ENCODE results near the gene RASA4. TPM values are rescaled to one million over a fixed set of nuclear protein-coding genes. Genes with fewer than 3 reads are reported as not detected.
"Not testable (repeated sequence)": the region's sequence is repeated elsewhere in the genome, so short reads cannot be mapped to it uniquely, and the experiment has no call there.

RASA4 gene
- polyA plus RNA-seq, 4 donors: 24.2 to 31.1 (median 27.2) TPM

DNA sequence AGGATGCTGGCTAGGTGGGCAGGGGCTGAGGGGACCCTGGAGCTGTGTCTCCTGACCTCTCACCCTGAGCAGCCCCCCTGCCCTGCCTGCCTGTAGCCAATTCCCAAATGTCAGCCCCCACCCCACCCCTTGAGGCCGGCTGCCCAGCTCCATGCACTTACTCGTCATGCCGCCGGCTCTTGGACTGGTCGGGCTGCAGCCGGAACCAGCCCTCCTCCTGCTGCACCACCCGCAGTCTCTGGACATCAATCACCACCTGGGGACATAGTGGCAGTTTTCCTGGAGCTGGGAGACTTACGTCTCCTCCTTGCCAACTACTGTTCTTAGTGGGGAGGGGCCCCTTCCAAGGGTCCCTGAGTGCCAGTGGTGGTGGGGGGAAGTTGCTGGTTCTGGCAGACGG is 16.9 kb downstream of the RASA4 start:
- not testable (repeated sequence) for DNase-seq; FAIRE-seq; H3K4me1 ChIP-seq (ENCODE audit: control insufficient read depth in 3 of 3, insufficient read depth in 2 of 3, low read depth in 1 of 3, low read length in 2 of 3); H3K27me3 ChIP-seq (ENCODE audit: control insufficient read depth in 3 of 3, insufficient read depth in 3 of 3, low read length in 3 of 3); H3K36me3 ChIP-seq (ENCODE audit: control insufficient read depth in 3 of 3, insufficient read depth in 2 of 3, low read depth in 1 of 3, low read length in 3 of 3); H3K4me3 ChIP-seq (ENCODE audit: low read depth in 1 of 3, low read length in 3 of 3); H3K9me3 ChIP-seq (ENCODE audit: control insufficient read depth in 2 of 2, insufficient read depth in 1 of 2, low read depth in 1 of 2, low read length in 1 of 2); H3K27ac ChIP-seq (ENCODE audit: low read depth in 1 of 3, low read length in 2 of 3)
- WGBS, 3 donors: no CpG with 5 or more reads among the region's 9 CpGs

- 77 to 86% (median 79%) methylated on average over 3 to 4 of the region's 10 CpGs for WGBS, 3 donors
- FAIRE-seq, DNase-seq: not testable (repeated sequence)
These were observed 20.5 kb downstream of the RASA4 start for GRCh38 chr7:102596036-102596435.

GRCh38 chr7:102593637-102594334 is 22.8 kb downstream of the RASA4 start:
- not testable (repeated sequence) for DNase-seq; H3K9me3 ChIP-seq (ENCODE audit: control insufficient read depth in 2 of 2, insufficient read depth in 1 of 2, low read depth in 1 of 2, low read length in 1 of 2); FAIRE-seq

More at GRCh38 chr7:102596036-102596435, 20.5 kb downstream of the RASA4 start:
- not testable (repeated sequence) for H3K4me3 ChIP-seq (ENCODE audit: low read depth in 1 of 3, low read length in 3 of 3); H3K27me3 ChIP-seq (ENCODE audit: control insufficient read depth in 3 of 3, insufficient read depth in 3 of 3, low read length in 3 of 3); H3K4me1 ChIP-seq (ENCODE audit: control insufficient read depth in 3 of 3, insufficient read depth in 2 of 3, low read depth in 1 of 3, low read length in 2 of 3); H3K27ac ChIP-seq (ENCODE audit: low read depth in 1 of 3, low read length in 2 of 3); H3K9me3 ChIP-seq (ENCODE audit: control insufficient read depth in 2 of 2, insufficient read depth in 1 of 2, low read depth in 1 of 2, low read length in 1 of 2); H3K36me3 ChIP-seq (ENCODE audit: control insufficient read depth in 3 of 3, insufficient read depth in 2 of 3, low read depth in 1 of 3, low read length in 3 of 3)

DNA sequence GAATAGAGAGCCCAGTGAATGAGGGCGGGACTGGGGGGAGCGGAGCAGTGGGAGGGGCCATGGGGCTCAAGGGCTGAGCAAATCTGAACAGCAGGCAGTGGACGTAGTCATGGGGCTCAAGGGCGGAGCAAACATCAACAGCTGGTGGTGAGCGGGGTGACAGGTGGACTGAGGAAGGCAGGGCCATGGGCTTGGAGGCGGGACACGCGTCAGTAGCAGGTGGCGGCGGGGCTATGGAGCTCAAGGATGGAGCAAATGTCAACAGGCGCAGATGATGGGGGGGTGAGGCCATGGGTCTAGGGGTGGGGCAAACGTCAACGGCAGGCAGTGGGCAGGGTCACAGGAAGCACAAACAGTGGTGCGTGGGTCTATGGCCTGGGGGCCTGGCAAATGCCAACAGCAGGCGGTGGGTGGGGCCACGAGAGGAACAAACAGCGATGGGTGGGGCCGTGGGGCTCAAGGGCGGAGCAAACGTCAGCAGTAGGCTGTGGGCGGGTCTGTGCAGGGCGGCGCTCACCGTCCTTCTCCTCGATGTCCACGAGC is 24.0 kb downstream of the RASA4 start:
- not testable (repeated sequence) for H3K36me3 ChIP-seq (ENCODE audit: control insufficient read depth in 3 of 3, insufficient read depth in 2 of 3, low read depth in 1 of 3, low read length in 3 of 3); DNase-seq; H3K4me1 ChIP-seq (ENCODE audit: control insufficient read depth in 3 of 3, insufficient read depth in 2 of 3, low read depth in 1 of 3, low read length in 2 of 3); H3K27me3 ChIP-seq (ENCODE audit: control insufficient read depth in 3 of 3, insufficient read depth in 3 of 3, low read length in 3 of 3); H3K4me3 ChIP-seq (ENCODE audit: low read depth in 1 of 3, low read length in 3 of 3); H3K9me3 ChIP-seq (ENCODE audit: control insufficient read depth in 2 of 2, insufficient read depth in 1 of 2, low read depth in 1 of 2, low read length in 1 of 2); FAIRE-seq; H3K27ac ChIP-seq (ENCODE audit: low read depth in 1 of 3, low read length in 2 of 3)
- 9 to 26% (median 18%) methylated on average over 6 of the region's 26 CpGs for WGBS, 3 donors

More at GRCh38 chr7:102593637-102594334, 22.8 kb downstream of the RASA4 start:
- H3K4me1 ChIP-seq (ENCODE audit: control insufficient read depth in 3 of 3, insufficient read depth in 2 of 3, low read depth in 1 of 3, low read length in 2 of 3); H3K27me3 ChIP-seq (ENCODE audit: control insufficient read depth in 3 of 3, insufficient read depth in 3 of 3, low read length in 3 of 3); H3K36me3 ChIP-seq (ENCODE audit: control insufficient read depth in 3 of 3, insufficient read depth in 2 of 3, low read depth in 1 of 3, low read length in 3 of 3); H3K27ac ChIP-seq (ENCODE audit: low read depth in 1 of 3, low read length in 2 of 3); H3K4me3 ChIP-seq (ENCODE audit: low read depth in 1 of 3, low read length in 3 of 3): not testable (repeated sequence)
- WGBS, 3 donors: no CpG with 5 or more reads among the region's 68 CpGs

DNA sequence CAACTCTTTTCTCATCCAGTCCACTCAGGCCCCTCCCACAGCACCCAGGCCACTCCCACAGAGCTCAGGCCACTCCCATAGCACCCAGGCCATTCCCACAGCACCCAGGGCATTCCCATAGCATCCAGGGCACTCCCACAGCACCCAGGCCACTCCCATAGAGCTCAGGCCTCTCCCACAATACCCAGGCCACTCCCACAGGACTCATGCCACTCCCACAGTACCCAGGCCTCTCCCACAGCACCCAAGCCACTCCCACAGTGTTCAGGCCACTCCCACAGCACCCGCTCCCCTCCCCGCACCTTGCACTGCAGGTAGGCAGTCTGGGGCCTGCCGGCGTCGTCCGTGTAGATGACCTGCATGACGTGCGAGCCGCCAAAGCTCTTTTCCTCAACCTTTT is 26.7 kb downstream of the RASA4 start:
- not testable (repeated sequence) for H3K9me3 ChIP-seq (ENCODE audit: control insufficient read depth in 2 of 2, insufficient read depth in 1 of 2, low read depth in 1 of 2, low read length in 1 of 2); H3K4me1 ChIP-seq (ENCODE audit: control insufficient read depth in 3 of 3, insufficient read depth in 2 of 3, low read depth in 1 of 3, low read length in 2 of 3); H3K4me3 ChIP-seq (ENCODE audit: low read depth in 1 of 3, low read length in 3 of 3); H3K36me3 ChIP-seq (ENCODE audit: control insufficient read depth in 3 of 3, insufficient read depth in 2 of 3, low read depth in 1 of 3, low read length in 3 of 3); H3K27me3 ChIP-seq (ENCODE audit: control insufficient read depth in 3 of 3, insufficient read depth in 3 of 3, low read length in 3 of 3); FAIRE-seq; H3K27ac ChIP-seq (ENCODE audit: low read depth in 1 of 3, low read length in 2 of 3); DNase-seq
- no CpG with 5 or more reads among the region's 9 CpGs for WGBS, 3 donors

- H3K9me3 ChIP-seq (ENCODE audit: control insufficient read depth in 2 of 2, insufficient read depth in 1 of 2, low read depth in 1 of 2, low read length in 1 of 2); DNase-seq; H3K36me3 ChIP-seq (ENCODE audit: control insufficient read depth in 3 of 3, insufficient read depth in 2 of 3, low read depth in 1 of 3, low read length in 3 of 3); H3K4me3 ChIP-seq (ENCODE audit: low read depth in 1 of 3, low read length in 3 of 3); H3K27me3 ChIP-seq (ENCODE audit: control insufficient read depth in 3 of 3, insufficient read depth in 3 of 3, low read length in 3 of 3); H3K27ac ChIP-seq (ENCODE audit: low read depth in 1 of 3, low read length in 2 of 3); FAIRE-seq; H3K4me1 ChIP-seq (ENCODE audit: control insufficient read depth in 3 of 3, insufficient read depth in 2 of 3, low read depth in 1 of 3, low read length in 2 of 3): not testable (repeated sequence)
- no CpG with 5 or more reads among the region's 5 CpGs for WGBS, 3 donors
These were observed 33.1 kb downstream of the RASA4 start for GRCh38 chr7:102583495-102583894.

GRCh38 chr7:102581722-102582121 is 34.8 kb downstream of the RASA4 start:
- H3K36me3 ChIP-seq (ENCODE audit: control insufficient read depth in 3 of 3, insufficient read depth in 2 of 3, low read depth in 1 of 3, low read length in 3 of 3); H3K27me3 ChIP-seq (ENCODE audit: control insufficient read depth in 3 of 3, insufficient read depth in 3 of 3, low read length in 3 of 3); H3K27ac ChIP-seq (ENCODE audit: low read depth in 1 of 3, low read length in 2 of 3); H3K9me3 ChIP-seq (ENCODE audit: control insufficient read depth in 2 of 2, insufficient read depth in 1 of 2, low read depth in 1 of 2, low read length in 1 of 2); H3K4me1 ChIP-seq (ENCODE audit: control insufficient read depth in 3 of 3, insufficient read depth in 2 of 3, low read depth in 1 of 3, low read length in 2 of 3); DNase-seq; H3K4me3 ChIP-seq (ENCODE audit: low read depth in 1 of 3, low read length in 3 of 3); FAIRE-seq: not testable (repeated sequence)
- WGBS, 3 donors: no CpG with 5 or more reads among the region's 5 CpGs

DNA sequence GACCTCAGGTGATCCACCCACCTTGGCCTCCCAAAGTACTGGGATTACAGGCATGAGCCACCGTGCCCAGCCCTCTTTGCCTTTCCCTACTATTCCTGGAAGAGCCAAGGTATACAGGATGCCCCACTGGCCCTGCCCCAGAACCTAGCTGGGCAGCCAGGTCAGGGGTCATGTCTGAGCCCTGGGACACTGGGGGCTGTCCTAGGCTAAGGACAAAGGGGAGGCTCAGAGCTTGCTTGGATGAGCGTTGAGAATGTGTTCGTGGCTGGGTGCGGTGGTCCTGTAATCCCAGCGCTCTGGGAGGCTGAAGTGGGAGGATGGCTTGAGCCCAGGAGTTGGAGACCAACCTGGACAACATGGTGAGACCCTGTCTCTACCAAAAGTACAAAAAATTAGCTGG is 38.1 kb downstream of the RASA4 start:
- H3K27ac ChIP-seq (ENCODE audit: low read depth in 1 of 3, low read length in 2 of 3); DNase-seq; FAIRE-seq; H3K27me3 ChIP-seq (ENCODE audit: control insufficient read depth in 3 of 3, insufficient read depth in 3 of 3, low read length in 3 of 3); H3K4me3 ChIP-seq (ENCODE audit: low read depth in 1 of 3, low read length in 3 of 3); H3K9me3 ChIP-seq (ENCODE audit: control insufficient read depth in 2 of 2, insufficient read depth in 1 of 2, low read depth in 1 of 2, low read length in 1 of 2); H3K4me1 ChIP-seq (ENCODE audit: control insufficient read depth in 3 of 3, insufficient read depth in 2 of 3, low read depth in 1 of 3, low read length in 2 of 3); H3K36me3 ChIP-seq (ENCODE audit: control insufficient read depth in 3 of 3, insufficient read depth in 2 of 3, low read depth in 1 of 3, low read length in 3 of 3): not testable (repeated sequence)
- 76 to 85% (median 80%) methylated on average over 5 of the region's 5 CpGs for WGBS, 3 donors

Data from small intestine (tissue), 7 donors.